Measurements from ENCODE around the gene RILPL2.
"Not testable (repeated sequence)": the region's sequence is repeated elsewhere in the genome, so short reads cannot be mapped to it uniquely, and the experiment has no call there.

Gene RILPL2

DNA sequence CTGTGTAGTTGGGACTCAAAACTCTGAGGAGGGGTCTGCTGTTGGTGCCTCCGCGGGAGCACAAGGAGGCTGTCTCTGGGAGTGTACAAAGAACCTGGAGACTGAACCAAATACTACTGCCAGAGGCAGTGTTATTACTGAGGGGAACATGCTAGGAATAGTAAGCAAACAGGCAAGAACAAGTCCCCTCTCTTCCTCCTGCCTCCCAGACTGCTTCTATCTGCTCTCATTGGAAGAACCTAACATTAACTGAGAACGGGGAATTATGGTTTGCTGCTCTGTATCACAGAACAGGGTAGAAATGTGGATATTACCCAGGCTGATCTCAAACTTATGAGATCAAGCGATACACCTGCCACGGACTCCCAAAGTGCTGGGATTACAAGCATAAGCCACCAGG is 57.1 kb downstream of the RILPL2 start:
- DNase-seq: no peak

DNA sequence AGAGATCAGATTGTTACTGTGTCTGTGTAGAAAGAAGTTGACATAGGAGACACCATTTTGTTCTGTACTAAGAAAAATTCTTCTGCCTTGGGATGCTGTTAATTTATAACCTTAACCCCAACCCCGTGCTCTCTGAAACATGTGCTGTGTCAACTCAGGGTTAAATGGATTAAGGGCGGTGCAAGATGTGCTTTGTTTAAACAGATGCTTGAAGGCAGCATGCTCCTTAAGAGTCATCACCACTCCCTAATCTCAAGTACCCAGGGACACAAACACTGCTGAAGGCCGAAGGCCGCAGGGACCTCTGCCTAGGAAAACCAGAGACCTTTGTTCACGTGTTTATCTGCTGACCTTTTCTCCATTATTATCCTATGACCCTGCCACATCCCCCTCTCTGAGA is 64.1 kb downstream of the RILPL2 start:
- DNase-seq: not testable (repeated sequence)

DNA sequence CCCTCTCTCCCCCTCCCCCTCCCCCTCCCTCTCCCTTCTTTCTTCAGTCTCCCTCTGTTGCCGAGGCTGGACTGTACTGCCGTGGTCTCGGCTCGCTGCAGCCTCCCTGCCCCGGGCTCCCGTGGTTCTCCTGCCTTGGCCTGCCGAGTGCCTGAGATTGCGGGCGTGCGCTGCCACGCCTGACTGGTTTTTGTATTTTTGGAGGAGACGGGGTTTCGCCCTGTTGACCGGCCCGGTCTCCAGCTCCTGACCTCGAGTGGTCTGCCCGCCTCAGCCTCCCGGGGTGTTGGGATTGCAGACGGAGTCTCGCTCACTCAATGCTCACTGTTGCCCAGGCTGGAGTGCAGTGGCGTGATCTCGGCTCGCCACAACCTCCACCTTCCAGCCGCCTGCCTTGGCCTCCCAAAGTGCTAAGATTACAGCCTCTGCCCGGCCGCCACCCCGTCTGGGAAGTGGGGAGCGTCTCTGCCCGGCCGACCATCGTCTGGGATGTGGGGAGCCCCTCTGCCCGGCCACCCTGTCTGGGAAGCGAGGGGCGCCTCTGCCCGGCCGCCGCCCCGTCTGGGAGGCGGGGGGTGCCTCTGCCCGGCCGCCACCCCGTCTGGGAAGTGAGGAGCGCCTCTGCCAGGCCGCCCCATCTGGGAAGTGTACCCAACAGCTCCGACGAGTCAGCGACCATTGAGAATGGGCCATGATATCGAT is 64.7 kb downstream of the RILPL2 start:
- DNase-seq: not testable (repeated sequence)

DNA sequence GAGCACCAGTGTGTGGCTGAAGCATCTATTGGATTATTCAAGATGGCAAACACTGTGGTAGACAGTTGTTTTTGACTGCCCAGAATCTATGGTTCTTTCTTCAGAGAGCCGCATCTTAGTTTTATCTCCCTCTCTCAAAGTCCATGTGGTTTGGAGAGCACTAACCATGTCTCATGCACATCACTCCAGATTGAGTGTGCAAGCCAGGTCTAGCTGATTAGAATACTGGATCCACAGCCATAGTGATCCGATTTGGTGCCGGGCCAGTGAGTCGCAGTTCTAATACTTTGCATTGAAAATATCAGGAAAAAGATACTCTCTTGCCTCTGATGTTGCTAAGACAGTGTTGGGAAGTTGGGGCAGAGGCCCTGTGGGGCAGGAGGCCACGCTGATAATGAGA is 67.3 kb downstream of the RILPL2 start:
- no peak for DNase-seq

DNA sequence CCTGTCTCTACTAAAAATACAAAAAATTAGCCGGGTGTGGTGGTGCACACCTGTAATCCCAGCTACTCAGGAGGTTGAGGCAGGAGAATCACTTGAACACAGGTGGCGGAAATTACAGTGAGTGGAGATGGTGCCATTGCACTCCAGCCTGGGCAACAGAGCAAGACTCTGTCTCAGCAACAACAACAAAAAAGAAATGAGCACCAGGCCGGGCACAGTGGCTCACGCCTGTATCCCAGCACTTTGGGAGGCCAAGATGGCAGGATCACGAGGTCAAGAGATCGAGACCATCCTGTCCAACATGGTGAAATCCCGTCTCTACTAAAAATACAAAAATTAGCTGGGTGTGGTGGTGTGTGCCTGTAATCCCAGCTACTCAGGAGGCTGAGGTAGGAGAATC is 68.1 kb downstream of the RILPL2 start:
- not testable (repeated sequence) for DNase-seq

- DNase-seq: no peak
Measured at GRCh38 chr12:123367511-123367910, 69.0 kb downstream of the RILPL2 start.
